GM12892 (cell line): ENCODE results near the gene WDR20.
"Not testable (repeated sequence)": the region's sequence is repeated elsewhere in the genome, so short reads cannot be mapped to it uniquely, and the experiment has no call there.

ENCODE experiments used
- DNase-seq: peaks from one replicate; pipeline ENCODE4 v3.0.0; 2011; ENCODE audit not compliant: insufficient read length
- FAIRE-seq: peaks from 2 replicates; lab custom pipeline; 2011; peaks lifted over from hg19 to GRCh38; lab: Jason Lieb, UNC
- POLR2A ChIP-seq: IDR thresholded peaks from 2 replicates; pipeline ENCODE4 v1.6.1; 2011; ENCODE audit warnings: low read depth, low read length, control low read depth
- POLR2AphosphoS5 ChIP-seq: IDR thresholded peaks from 2 replicates; pipeline ENCODE4 v1.6.1; 2011; ENCODE audit warnings: low read depth, low read length, control low read depth
- TAF1 ChIP-seq: IDR thresholded peaks from 2 replicates; pipeline ENCODE4 v1.6.1; 2011; ENCODE audit warnings: low read depth, mild to moderate bottlenecking, control low read depth, low read length, borderline replicate concordance

Gene WDR20

GRCh38 chr14:102154821-102155549, 15.3 kb downstream of the WDR20 start:
- DNase-seq: no peak
- no peak for FAIRE-seq
- TF ChIP-seq POLR2AphosphoS5 (no peak), POLR2A (no peak), TAF1 (no peak)

DNA sequence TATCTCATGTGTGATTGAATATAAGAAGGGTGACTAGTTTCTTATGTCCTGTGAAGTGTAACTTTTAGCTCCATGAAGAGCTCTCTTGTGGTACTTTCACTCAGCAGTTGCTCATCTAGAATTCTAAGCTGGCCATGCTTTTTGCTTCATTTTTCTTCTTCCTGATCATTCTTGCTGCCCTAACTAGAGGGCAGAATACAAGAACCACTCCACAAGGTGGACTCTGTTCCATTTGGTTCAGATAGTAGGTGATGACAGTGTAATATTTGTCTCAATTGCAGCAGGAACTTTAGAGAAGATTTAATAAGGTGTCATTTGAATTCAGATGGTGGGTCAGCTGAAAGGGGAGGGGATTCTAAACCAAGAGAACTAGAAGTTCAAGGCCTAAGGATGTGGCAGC, 17.6 kb downstream of the WDR20 start:
- DNase-seq: no peak
- no peak for FAIRE-seq
- no peak for TF ChIP-seq POLR2A
- TF ChIP-seq TAF1: no peak
- TF ChIP-seq POLR2AphosphoS5: no peak

GRCh38 chr14:102158797-102159196, 19.1 kb downstream of the WDR20 start:
- TF ChIP-seq POLR2AphosphoS5 (no peak), TAF1 (no peak), POLR2A (no peak)
- FAIRE-seq (no peak), DNase-seq (no peak)

DNA sequence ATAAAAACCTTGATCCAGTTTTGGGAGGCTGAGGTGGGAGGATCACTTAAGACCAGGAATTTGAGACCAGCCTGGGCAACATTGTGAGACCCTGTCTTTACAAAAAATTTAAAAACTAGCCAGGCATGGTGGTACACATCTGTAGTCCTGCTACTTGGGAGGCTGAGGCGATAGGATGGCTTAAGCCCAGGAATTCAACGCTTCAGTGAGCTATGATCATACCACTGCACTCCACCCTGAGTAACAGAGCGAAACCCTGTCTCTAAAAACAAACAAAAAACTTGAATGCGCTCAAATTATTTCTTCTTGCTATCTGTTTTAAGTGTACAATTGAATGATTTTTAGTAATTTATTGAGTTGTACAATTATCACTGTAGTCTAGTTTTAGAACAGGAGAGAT, 20.1 kb downstream of the WDR20 start:
- no peak for DNase-seq

DNA sequence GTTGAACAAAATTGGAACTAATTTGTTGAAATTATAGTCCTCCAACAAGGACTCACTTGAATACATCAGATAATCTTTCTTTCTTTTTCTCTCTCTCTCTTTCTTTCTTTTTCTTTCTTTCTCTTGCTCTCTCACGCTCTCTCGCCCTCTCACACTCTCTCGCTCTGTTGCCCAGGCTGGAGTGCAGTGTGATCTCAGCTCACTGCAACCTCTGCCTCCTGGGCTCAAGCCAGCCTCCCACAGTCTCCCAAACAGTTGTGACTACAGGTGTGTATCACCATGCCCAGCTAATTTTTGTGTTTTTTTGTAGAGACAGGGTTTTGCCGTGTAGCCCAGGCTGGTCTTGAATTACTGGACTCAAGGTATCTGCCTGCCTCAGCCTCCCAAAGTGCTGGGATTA, 22.8 kb downstream of the WDR20 start:
- FAIRE-seq (no peak), DNase-seq (no peak)
- TF ChIP-seq POLR2A (no peak), TAF1 (no peak), POLR2AphosphoS5 (no peak)

More for the DNA sequence above, 20.1 kb downstream of the WDR20 start:
- FAIRE-seq: no peak
- no peak for TF ChIP-seq TAF1
- TF ChIP-seq POLR2A: no peak
- TF ChIP-seq POLR2AphosphoS5: no peak

DNA sequence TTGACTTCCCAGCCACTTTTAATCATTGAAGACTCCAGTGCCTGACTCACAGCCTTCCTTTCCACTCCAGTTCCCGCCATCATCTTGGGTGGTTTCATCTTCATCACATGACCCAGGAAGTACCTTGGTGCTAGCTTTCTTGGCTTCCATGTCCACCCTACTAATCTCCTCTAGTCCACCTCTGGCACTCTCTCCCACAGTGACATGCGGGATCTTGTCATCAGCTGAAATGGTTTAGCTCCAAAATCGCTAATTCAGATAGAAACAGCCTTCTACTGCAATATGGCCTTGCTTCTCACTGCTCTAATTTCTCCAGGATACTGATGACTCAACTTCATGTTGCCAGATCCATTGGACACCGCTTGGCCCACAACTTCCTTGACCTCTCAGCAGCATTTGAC, 24.5 kb downstream of the WDR20 start:
- no peak for TF ChIP-seq POLR2A
- TF ChIP-seq POLR2AphosphoS5: no peak
- no peak for TF ChIP-seq TAF1
- no peak for DNase-seq
- FAIRE-seq: no peak

GRCh38 chr14:102164965-102165364, 25.3 kb downstream of the WDR20 start:
- FAIRE-seq (no peak), DNase-seq (no peak)
- TF ChIP-seq POLR2A: no peak
- no peak for TF ChIP-seq TAF1
- no peak for TF ChIP-seq POLR2AphosphoS5

DNA sequence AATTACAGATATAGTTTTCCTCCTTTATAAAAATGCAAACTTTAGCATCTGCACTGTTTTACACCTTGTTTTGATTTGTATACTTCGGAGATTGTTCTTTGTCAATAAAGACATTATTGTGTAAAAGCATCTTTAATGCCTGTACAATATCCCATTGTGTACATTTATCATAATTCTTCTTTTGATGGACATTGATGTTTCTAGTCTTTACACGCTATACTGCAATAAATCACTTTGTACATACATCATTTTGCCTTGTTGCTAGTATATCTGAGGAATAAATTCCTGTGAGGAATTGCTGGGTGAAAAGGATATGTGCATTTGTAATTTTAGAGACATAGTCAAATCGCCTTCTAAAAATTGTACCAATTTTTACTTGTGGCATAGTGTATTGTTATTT, 30.4 kb downstream of the WDR20 start:
- TF ChIP-seq POLR2A: no peak
- no peak for TF ChIP-seq POLR2AphosphoS5
- no peak for TF ChIP-seq TAF1
- DNase-seq (no peak), FAIRE-seq (no peak)

DNA sequence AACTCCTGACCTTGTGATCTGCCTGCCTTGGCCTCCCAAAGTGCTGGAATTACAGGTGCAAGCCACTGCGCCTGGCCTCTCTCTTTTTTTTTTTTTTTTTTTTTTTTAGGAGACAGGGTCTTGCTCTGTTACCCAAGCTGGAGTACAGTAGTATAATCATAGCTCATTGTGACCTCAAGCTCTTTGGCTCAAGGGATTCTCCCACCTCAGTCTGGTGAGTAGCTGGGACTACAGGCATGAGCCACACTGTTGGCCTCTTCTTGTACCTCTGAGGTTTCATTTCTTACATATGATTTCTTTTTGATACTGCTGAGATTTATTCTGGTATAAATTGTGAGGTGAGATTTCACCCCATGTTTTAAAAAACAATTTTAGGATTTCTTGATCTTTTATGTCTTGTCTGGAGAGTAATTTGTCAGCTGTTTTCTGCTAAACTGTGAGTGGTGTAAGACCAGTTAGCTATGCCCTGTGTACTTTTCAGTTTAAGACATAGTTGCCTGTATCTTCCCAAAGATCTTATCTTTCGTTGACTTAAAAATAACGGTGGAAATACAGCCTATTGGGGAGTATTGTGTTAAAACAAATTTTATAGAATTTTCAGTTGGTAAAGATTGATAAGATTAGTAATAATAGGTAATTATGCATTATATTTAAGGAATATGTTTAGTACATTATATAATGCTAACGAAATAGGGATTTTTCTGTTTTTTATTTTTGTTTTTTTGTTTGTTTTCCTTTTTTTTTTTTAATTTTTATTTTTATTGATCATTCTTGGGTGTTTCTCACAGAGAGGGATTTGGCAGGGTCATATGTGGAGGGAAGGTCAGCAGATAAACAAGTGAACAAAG, 31.7 kb downstream of the WDR20 start:
- TF ChIP-seq POLR2AphosphoS5: no peak
- TF ChIP-seq TAF1: no peak
- TF ChIP-seq POLR2A: no peak
- FAIRE-seq: no peak
- no peak for DNase-seq

- FAIRE-seq, DNase-seq: not testable (repeated sequence)
Observed at GRCh38 chr14:102172021-102172272, 32.2 kb downstream of the WDR20 start.

DNA sequence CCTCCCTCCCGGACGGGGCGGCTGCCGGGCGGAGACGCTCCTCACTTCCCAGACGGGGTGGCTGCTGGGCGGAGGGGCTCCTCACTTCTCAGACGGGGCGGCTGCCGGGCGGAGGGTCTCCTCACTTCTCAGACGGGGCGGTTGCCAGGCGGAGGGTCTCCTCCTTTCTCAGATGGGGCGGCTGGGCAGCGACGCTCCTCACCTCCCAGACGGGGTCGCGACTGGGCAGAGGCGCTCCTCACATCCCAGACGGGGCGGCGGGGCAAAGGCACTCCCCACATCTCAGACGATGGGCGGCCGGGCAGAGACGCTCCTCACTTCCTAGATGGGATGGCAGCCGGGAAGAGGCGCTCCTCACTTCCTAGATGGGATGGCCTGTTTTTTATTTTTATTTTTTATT, 33.0 kb downstream of the WDR20 start:
- not testable (repeated sequence) for FAIRE-seq, DNase-seq

DNA sequence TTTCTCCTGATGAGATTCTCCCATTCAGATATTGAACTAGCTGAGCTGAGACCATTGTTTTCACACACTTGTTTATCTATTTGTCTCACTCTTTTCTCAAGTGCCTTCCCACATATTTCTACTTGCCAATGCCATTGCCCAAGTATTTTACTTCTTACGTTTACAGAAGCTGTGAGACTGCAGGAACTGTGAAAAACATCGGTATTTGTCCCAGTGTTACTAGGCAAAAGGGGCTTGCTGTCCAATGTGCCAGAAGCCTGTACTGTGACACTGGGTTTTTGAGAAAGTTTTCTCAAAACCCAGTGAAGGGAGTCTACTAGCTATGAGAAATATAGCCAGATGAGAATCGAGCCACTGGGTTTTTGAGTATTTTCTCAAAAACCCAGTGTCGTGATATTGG, 37.5 kb downstream of the WDR20 start:
- no peak for TF ChIP-seq POLR2A
- TF ChIP-seq TAF1: no peak
- TF ChIP-seq POLR2AphosphoS5: no peak
- no peak for FAIRE-seq

More for the DNA sequence above, 37.5 kb downstream of the WDR20 start:
- no peak for DNase-seq
